Tibial artery (tissue), 4 donors: ENCODE data around the gene ITPR1.
"Not testable (repeated sequence)": the region's sequence is repeated elsewhere in the genome, so short reads cannot be mapped to it uniquely, and the experiment has no call there.

Experiments used
- DNase-seq, 2 donors: peaks; one replicate each; pipeline ENCODE4 v3.0.0-alpha.2; 2019
- H3K27ac ChIP-seq, 2 donors: fragments of 200-600 bp; sonication (generic) in 1 of 2; 1 replicate in 1 of 2; 2 replicates in 1 of 2; pipeline ENCODE4 v1.5.1; 2018 to 2019; ENCODE audit warnings: mild to moderate bottlenecking in 1 of 2
- H3K27me3 ChIP-seq, 2 donors: fragments of 200-600 bp; sonication (generic) in 1 of 2; one replicate each; pipeline versions ENCODE4 v1.5.1 to v1.6.0; 2016 to 2019
- H3K36me3 ChIP-seq, 3 donors: fragments of 200-600 bp; sonication (generic) in 2 of 3; one replicate each; pipeline ENCODE4 v1.5.1; 2016 to 2019; ENCODE audit warnings: mild to moderate bottlenecking in 2 of 3
- H3K4me1 ChIP-seq, 4 donors: fragments of 200-600 bp; sonication (generic) in 2 of 4; 1 replicate in 3 of 4; 2 replicates in 1 of 4; pipeline ENCODE4 v1.5.1; 2016 to 2019
- H3K4me3 ChIP-seq, 2 donors: fragments of 200-600 bp; sonication (generic) in 1 of 2; 1 replicate in 1 of 2; 2 replicates in 1 of 2; pipeline ENCODE4 v1.5.1; 2018 to 2019; ENCODE audit warnings: mild to moderate bottlenecking in 2 of 2
- H3K9me3 ChIP-seq, 3 donors: fragments of 200-600 bp; sonication (generic) in 1 of 3; one replicate each; pipeline ENCODE4 v1.5.1; 2016 to 2019
- CTCF ChIP-seq, 2 experiments: fragments of 200-600 bp in 1 of 2; fragments of 450-650 bp in 1 of 2; IDR thresholded peaks; one replicate each; pipeline ENCODE4 v1.5.1; 2017 to 2019; ENCODE audit warnings: antibody characterized with exemption in 2 of 2, mild to moderate bottlenecking in 1 of 2, moderate library complexity in 1 of 2
- intact Hi-C: fragments of 100-400 bp; cut with DNase I; formaldehyde crosslinking; loops from one replicate; pipeline ENCODE4 v1.15.0; 2023; ENCODE audit warnings: low total_unique reads

ITPR1 gene

GRCh38 chr3:4588466-4588865, 95.3 kb downstream of the ITPR1 start:
- peak overlapping the region in 1 of 2 donors; percentile 57 for H3K27ac ChIP-seq
- no peaks in the 10 kb centered on the region for H3K9me3 ChIP-seq

GRCh38 chr3:4589475-4590097, 96.4 kb downstream of the ITPR1 start:
- Histone ChIP-seq H3K27me3 (no peaks in the 10 kb centered on the region), H3K4me1 (peaks cover 0 to 62% (median 23%) of the 10 kb centered on the region in 4 donors), H3K27ac (peak overlapping the region; percentile 21 to 57), H3K9me3 (no peaks in the 10 kb centered on the region), H3K36me3 (no peaks in the 10 kb centered on the region), H3K4me3 (no peak overlapping the region)
- intact Hi-C loops = loop anchor here (5.0 kb wide), 1 partner anchor 172 kb away; no protein-coding TSS in a partner anchor
- no peak for DNase-seq
- no peak for TF ChIP-seq CTCF (IDR thresholded peaks at IDR 0.05)

More at GRCh38 chr3:4588466-4588865, 95.3 kb downstream of the ITPR1 start:
- DNase-seq = no peak
- no peak for TF ChIP-seq CTCF (IDR thresholded peaks at IDR 0.05)
- intact Hi-C loops = loop anchor here (5.0 kb wide), 1 partner anchor 171 kb away; no protein-coding TSS in a partner anchor
- H3K27me3 ChIP-seq = no peaks in the 10 kb centered on the region
- peaks cover 0 to 72% (median 31%) of the 10 kb centered on the region in 4 donors for H3K4me1 ChIP-seq
- H3K4me3 ChIP-seq = no peak overlapping the region
- H3K36me3 ChIP-seq = no peaks in the 10 kb centered on the region

GRCh38 chr3:4590849-4591248, 97.7 kb downstream of the ITPR1 start:
- H3K9me3 ChIP-seq, H3K27me3 ChIP-seq, intact Hi-C loops, H3K4me3 ChIP-seq, H3K27ac ChIP-seq, H3K36me3 ChIP-seq, DNase-seq: not testable (repeated sequence)
- peaks cover 0 to 57% (median 19%) of the 10 kb centered on the region in 4 donors for H3K4me1 ChIP-seq

GRCh38 chr3:4591669-4592068, 98.5 kb downstream of the ITPR1 start:
- Histone ChIP-seq H3K27me3 (no peaks in the 10 kb centered on the region), H3K27ac (no peak overlapping the region), H3K4me1 (peaks cover 0 to 58% (median 17%) of the 10 kb centered on the region in 4 donors), H3K36me3 (no peaks in the 10 kb centered on the region), H3K9me3 (no peaks in the 10 kb centered on the region), H3K4me3 (no peak overlapping the region)
- intact Hi-C loops = no loop called here
- TF ChIP-seq CTCF (IDR thresholded peaks at IDR 0.05) = no peak
- no peak for DNase-seq

GRCh38 chr3:4593014-4593413, 99.9 kb downstream of the ITPR1 start:
- no peaks in the 10 kb centered on the region for H3K36me3 ChIP-seq
- H3K27me3 ChIP-seq = no peaks in the 10 kb centered on the region
- no peaks in the 10 kb centered on the region for H3K9me3 ChIP-seq
- no peak overlapping the region for H3K4me3 ChIP-seq
- H3K4me1 ChIP-seq = peaks cover 0 to 58% (median 16%) of the 10 kb centered on the region in 4 donors
- no peak for TF ChIP-seq CTCF (IDR thresholded peaks at IDR 0.05)
- no peak for DNase-seq
- intact Hi-C loops = no loop called here
- no peak overlapping the region for H3K27ac ChIP-seq

GRCh38 chr3:4595710-4596113, 102.6 kb downstream of the ITPR1 start:
- H3K4me1 ChIP-seq = peaks cover 0 to 55% (median 10%) of the 10 kb centered on the region in 4 donors
- no peaks in the 10 kb centered on the region for H3K36me3 ChIP-seq
- H3K9me3 ChIP-seq = no peaks in the 10 kb centered on the region
- H3K4me3 ChIP-seq = no peak overlapping the region
- no peak overlapping the region for H3K27ac ChIP-seq
- no peak for DNase-seq
- no peaks in the 10 kb centered on the region for H3K27me3 ChIP-seq
- no peak for TF ChIP-seq CTCF (IDR thresholded peaks at IDR 0.05)
- intact Hi-C loops = no loop called here
